Kidney (tissue), 14 donors: ENCODE data around the gene EFNA2. TPM values are rescaled to one million over a fixed set of nuclear protein-coding genes. Genes with fewer than 3 reads are reported as not detected.

Source experiments
- DNase-seq, 5 donors: peaks; one replicate each; pipeline ENCODE4 v3.0.0-alpha.2; 2013 to 2020
- FAIRE-seq: peaks from 2 replicates; lab custom pipeline; 2012; peaks lifted over from hg19 to GRCh38; lab: Jason Lieb, UNC
- H3K27ac ChIP-seq, 2 donors: one replicate each; pipeline ENCODE4 v1.7.0; 2013; ENCODE audit warnings: low read depth in 2 of 2, low read length in 2 of 2, inconsistent platforms in 1 of 2
- H3K27me3 ChIP-seq: one replicate; pipeline ENCODE4 v1.7.1; 2013; ENCODE audit warnings: low read length, inconsistent platforms; ENCODE audit not compliant: control insufficient read depth, insufficient read depth
- H3K36me3 ChIP-seq, 3 donors: one replicate each; pipeline versions ENCODE4 v1.7.0 to v1.7.1; 2013; ENCODE audit warnings: low read length in 3 of 3, control low read depth in 1 of 3, inconsistent platforms in 1 of 3; ENCODE audit not compliant: insufficient read depth in 3 of 3, control insufficient read depth in 2 of 3
- H3K4me1 ChIP-seq, 3 donors: one replicate each; pipeline versions ENCODE4 v1.7.0 to v1.7.1; 2013; ENCODE audit warnings: low read length in 3 of 3, inconsistent platforms in 1 of 3, low read depth in 1 of 3; ENCODE audit not compliant: control insufficient read depth in 2 of 3, insufficient read depth in 2 of 3
- H3K4me3 ChIP-seq, 3 donors: one replicate each; pipeline versions ENCODE4 v1.7.0 to v1.8.1; 2013; ENCODE audit warnings: low read length in 3 of 3, control low read depth in 1 of 3, inconsistent platforms in 1 of 3
- H3K9ac ChIP-seq, 3 donors: one replicate each; pipeline versions ENCODE4 v1.7.0 to v1.7.1; 2013; ENCODE audit warnings: low read length in 3 of 3, control low read depth in 1 of 3, inconsistent platforms in 1 of 3
- H3K9me3 ChIP-seq, 3 donors: one replicate each; pipeline versions ENCODE4 v1.7.0 to v1.7.1; 2013; ENCODE audit warnings: low read length in 3 of 3, control low read depth in 1 of 3, inconsistent platforms in 1 of 3; ENCODE audit not compliant: control insufficient read depth in 2 of 3, insufficient read depth in 1 of 3
- CTCF ChIP-seq: IDR thresholded peaks from 3 replicates; pipeline ENCODE4 v1.5.1; 2012; ENCODE audit warnings: mild to moderate bottlenecking, moderate library complexity, borderline replicate concordance; ENCODE audit not compliant: insufficient read depth; ENCODE audit errors: extremely low read depth
- intact Hi-C: fragments of 100-400 bp; cut with DNase I; formaldehyde crosslinking; loops from one replicate; pipeline ENCODE4 v1.11.1; 2022
- polyA plus RNA-seq: library from polyadenylated mRNA; stranded (reverse); fragments of 350-450 nt; fragmentation: Illumina TruSeq; extraction: RNeasy Lipid Tissue Mini Kit (QIAGEN cat#74804); gene quantifications from one replicate; pipeline ENCODE4 v1.2.3, GENCODE V29; 2014; ENCODE audit warnings: low read depth, low replicate concordance; ENCODE audit not compliant: insufficient read depth
- total RNA-seq: library from RNA; stranded (reverse); fragmentation: NEBNext Ultra II Directional; extraction: Animal tissue kit (Norgen Biotek cat#: 25700); gene quantifications from one replicate; pipeline ENCODE4 v1.2.1, GENCODE V29; 2021
- donor health status: control.
- donor health status: control.
- donor health status: control.
- donor health status: control.
- donor health status: control.
- donor health status: DM: yes; HTN: yes; CAD: no.
- donor health status: Normal renal cell carcinoma (clear cell type).

The EFNA2 gene
- total and polyA plus RNA-seq, 2 donors from 2014 or later: not detected

- H3K36me3 ChIP-seq: peaks cover 5 to 35% (median 17%) of the 10 kb centered on the region in 3 donors
- no peaks in the 10 kb centered on the region for H3K27me3 ChIP-seq
- H3K9me3 ChIP-seq: no peaks in the 10 kb centered on the region
- H3K27ac ChIP-seq: peak overlapping the region; percentile 23 to 57
- H3K9ac ChIP-seq: peak overlapping the region in 2 of 3 donors; percentile 72 to 97
- peaks cover 3 to 61% (median 32%) of the 10 kb centered on the region in 3 donors for H3K4me1 ChIP-seq
- DNase-seq (peak in 1 of 5 donors; percentile 65), FAIRE-seq (no peak)
- peak overlapping the region in 2 of 3 donors; percentile 89 to 94 for H3K4me3 ChIP-seq
- intact Hi-C loops: no loop called here
- no peak for TF ChIP-seq CTCF
Observed at GRCh38 chr19:1270854-1271527, 14.7 kb upstream of the EFNA2 start.

GRCh38 chr19:1271528-1272422, 13.9 kb upstream of the EFNA2 start:
- Histone ChIP-seq H3K9me3 (no peaks in the 10 kb centered on the region), H3K4me3 (peak overlapping the region in 2 of 3 donors; percentile 89 to 94), H3K27me3 (no peaks in the 10 kb centered on the region), H3K36me3 (peaks cover 5 to 35% (median 17%) of the 10 kb centered on the region in 3 donors), H3K27ac (no peak overlapping the region), H3K9ac (peak overlapping the region in 2 of 3 donors; percentile 72 to 97), H3K4me1 (peaks cover 3 to 66% (median 32%) of the 10 kb centered on the region in 3 donors)
- no peak for TF ChIP-seq CTCF
- FAIRE-seq (no peak), DNase-seq (no peak)
- intact Hi-C loops: no loop called here

- H3K36me3 ChIP-seq: peaks cover 5 to 35% (median 17%) of the 10 kb centered on the region in 3 donors
- no peak for TF ChIP-seq CTCF
- DNase-seq (no peak), FAIRE-seq (no peak)
- no peaks in the 10 kb centered on the region for H3K9me3 ChIP-seq
- H3K27me3 ChIP-seq: no peaks in the 10 kb centered on the region
- peaks cover 3 to 62% (median 32%) of the 10 kb centered on the region in 3 donors for H3K4me1 ChIP-seq
- intact Hi-C loops: no loop called here
- H3K9ac ChIP-seq: peak overlapping the region in 2 of 3 donors; percentile 55 to 97
- H3K27ac ChIP-seq: peak overlapping the region in 1 of 2 donors; percentile 9
- peak overlapping the region in 1 of 3 donors; percentile 94 for H3K4me3 ChIP-seq
Observed at GRCh38 chr19:1272423-1273262, 13.0 kb upstream of the EFNA2 start.
